NCI-H1694 (cell line): ENCODE data around the gene KLHL14.

Experiments
- DNase-seq: peaks from one replicate; lab custom pipeline; 2025; lab: John Stamatoyannopoulos, UW

The KLHL14 gene

GRCh38 chr18:32770666-32771168 lies 2.1 kb downstream of the KLHL14 start:
- no peak for DNase-seq

DNA sequence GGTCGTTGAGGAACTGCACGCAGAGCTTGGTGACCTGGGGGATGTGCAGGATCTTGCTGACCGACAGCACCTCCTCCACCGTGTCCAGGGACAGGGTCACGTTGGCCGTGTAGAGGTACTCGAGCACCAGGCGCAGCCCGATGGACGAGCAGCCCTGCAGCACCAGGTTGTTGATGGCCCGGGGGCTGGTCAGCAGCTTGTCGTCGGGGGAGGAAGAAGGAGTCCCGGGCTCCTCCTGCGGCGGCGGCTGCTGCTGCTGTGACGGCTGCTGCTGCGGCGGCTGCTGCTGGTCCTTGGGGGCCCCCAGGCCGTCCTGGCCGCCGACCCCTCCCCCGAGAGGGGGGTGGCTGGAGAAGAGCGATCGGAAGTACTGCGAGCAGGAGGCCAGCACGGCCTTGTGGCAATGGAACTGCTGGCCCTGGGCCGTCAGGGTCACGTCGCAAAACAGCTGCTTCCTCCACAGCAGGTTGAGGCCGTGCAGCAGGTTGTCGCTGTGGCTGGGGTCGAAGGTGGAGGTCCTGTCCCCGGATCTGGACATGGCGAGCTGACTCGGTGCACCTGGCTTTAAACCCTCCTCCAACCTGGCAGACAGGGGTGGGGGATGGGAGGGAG lies 2.7 kb downstream of the KLHL14 start:
- no peak for DNase-seq

GRCh38 chr18:32769586-32770053 lies 3.2 kb downstream of the KLHL14 start:
- DNase-seq: no peak

- no peak for DNase-seq
Observed at GRCh38 chr18:32769071-32769585, 3.7 kb downstream of the KLHL14 start.

GRCh38 chr18:32767400-32767799 lies 5.4 kb downstream of the KLHL14 start:
- DNase-seq: no peak

- no peak for DNase-seq
Observed at GRCh38 chr18:32764611-32765244, 8.1 kb downstream of the KLHL14 start.

DNA sequence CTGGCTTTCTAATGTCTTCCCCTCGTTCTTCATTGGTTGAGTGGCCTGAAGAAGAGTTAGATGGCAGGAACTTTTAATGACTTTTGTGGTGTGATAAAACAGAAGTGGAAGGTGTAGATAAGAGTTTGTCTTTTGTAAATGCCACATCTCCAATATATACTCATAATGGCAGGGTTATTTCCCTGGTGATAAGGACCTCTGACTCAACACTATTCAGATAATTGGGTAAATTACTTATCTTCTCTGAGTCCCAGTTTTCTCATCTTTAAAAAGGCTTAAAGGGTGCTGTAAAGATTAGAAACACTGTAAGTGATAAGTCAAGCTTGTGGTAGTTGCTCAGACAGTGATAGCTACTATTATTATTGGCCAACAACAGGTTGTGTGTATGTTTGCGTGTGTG lies 9.5 kb downstream of the KLHL14 start:
- DNase-seq: no peak

DNA sequence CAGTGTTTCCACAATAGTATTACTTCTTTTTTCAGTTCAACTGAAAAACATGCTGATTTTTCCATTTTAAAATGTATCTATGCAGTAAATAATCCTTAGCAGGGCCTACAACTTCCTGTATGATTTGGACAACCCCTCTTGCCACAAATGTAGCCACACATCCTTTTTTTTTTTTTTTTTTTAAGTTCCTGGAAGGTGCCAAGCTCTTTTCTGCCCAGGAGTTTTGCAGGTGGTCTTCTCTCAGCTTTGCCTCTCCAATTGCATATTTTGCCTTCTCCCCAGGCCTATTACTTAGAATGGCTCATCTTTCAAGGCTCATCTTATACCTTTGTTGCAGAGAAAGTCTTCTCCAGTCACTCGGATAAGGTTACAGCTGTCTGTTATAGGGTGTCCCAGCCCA lies 11.6 kb downstream of the KLHL14 start:
- DNase-seq: no peak

DNA sequence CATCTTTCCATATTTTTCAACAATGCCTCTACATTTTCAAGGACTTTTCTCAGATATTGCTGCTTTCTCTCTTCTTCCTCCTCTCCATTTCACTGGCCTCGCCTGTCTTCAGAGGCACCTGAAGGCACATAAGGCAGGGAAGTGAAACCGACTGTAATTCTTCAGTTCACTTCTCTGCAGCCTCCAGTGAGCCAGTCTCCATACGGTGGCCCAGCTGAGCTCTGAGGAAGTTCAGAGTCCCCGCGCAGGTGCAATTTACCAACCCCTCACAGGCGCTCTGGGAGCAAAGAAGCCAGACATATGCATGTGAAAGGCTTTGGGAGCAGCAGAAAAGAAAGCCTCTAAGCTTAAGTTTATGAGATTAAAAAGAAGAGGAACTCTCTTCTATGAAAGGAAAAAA lies 12.4 kb downstream of the KLHL14 start:
- no peak for DNase-seq

GRCh38 chr18:32759611-32760167 lies 13.1 kb downstream of the KLHL14 start:
- no peak for DNase-seq

- no peak for DNase-seq
Observed at GRCh38 chr18:32754508-32755263, 18.1 kb downstream of the KLHL14 start.

DNA sequence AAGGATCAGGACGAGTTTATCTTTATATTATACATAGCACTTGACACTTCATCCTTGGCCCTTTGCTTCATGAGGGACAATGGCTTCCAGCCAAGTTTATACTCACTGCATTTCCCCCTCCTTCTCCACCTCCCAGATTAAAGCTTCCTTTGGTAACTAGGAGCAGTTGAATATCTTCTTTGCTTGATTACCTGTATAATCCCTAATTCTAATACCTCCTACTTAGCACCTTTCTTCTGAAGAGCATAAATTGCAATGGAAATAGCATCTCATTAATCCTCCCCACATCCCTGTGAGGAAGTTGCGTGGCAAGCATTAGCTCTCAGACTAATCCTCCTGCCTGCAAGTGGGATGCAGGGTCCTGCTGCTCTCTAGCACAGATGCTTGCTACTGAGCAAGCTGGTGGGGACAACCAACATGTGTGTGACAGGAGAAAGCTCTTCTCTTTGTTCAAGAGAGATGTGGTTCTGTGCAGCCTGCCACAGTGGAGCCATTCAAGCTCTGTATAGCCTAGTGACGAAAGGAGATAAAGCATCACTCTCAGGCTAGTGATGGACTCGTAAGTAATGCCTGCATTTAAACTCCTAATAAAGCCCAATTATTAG lies 19.1 kb downstream of the KLHL14 start:
- DNase-seq: no peak

- DNase-seq: no peak
Observed at GRCh38 chr18:32750328-32750727, 22.5 kb downstream of the KLHL14 start.

- DNase-seq: no peak
Observed at GRCh38 chr18:32749809-32750208, 23.0 kb downstream of the KLHL14 start.

DNA sequence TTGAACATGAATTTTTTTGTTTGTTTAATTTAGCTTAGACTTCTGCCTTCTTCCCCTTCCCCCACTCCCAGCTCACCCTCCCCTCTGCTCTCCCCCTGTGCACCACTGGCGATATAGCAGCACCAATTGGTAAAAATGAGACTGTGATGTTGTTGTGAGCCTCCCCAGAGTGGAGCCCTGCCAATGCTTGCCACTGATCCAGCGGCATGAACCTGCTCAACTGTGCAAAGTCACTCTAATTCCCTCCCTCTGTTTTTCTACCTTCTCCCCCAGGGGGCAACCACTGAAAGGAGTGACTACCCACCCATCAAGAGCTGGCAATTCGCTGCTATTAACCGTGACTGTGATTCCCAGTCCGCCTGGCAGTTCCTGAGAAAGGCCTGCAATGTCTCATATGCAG lies 30.2 kb downstream of the KLHL14 start:
- peak; percentile 2 for DNase-seq

GRCh38 chr18:32735781-32736180 lies 37.0 kb downstream of the KLHL14 start:
- no peak for DNase-seq

- DNase-seq: no peak
Observed at GRCh38 chr18:32734442-32734841, 38.4 kb downstream of the KLHL14 start.

GRCh38 chr18:32732165-32732564 lies 40.7 kb downstream of the KLHL14 start:
- no peak for DNase-seq

DNA sequence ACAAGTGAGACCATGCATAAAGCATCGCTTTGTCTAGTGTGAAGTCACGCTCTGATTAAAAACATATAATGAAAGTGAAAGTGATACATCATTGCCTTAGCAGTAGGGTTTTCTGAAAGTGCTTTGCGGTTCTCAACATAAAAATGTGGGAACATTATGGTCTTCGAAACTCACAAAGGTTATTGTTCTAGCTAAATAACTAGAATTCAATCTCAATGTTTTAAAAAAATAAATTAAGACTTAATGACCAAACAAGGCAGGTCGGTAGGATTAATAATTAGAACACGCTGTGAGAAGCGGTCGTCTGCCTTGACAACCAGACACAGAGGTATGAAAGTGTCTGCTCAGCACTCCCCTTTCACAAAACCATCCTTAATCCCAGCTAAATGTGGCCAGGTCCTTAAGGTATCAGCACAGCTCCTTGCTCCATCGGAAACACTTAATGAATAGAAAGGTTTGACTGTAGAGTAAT lies 42.2 kb downstream of the KLHL14 start:
- peak; percentile 25 for DNase-seq

DNA sequence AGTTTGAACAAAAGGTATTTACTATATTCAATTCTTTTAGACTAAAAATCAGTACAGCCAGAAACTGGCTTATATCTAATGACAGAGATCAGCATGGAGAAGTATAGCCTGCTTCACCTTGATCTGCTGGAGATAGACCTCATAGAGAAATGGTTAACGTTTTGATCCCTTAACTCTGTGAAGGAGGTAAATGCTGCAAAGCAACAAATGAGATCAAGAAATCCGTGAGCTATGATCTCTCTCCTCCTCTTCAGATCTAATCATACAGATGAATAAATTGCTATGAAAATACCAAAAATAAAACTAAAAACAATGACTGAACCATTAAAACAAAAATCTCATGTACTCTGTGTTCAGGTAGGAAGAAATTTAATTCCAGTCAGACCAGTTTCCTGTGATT lies 42.8 kb downstream of the KLHL14 start:
- no peak for DNase-seq

GRCh38 chr18:32724071-32724749 lies 48.6 kb downstream of the KLHL14 start:
- DNase-seq: no peak
